ENCODE data around the gene FDX1. TPM values are rescaled to one million over a fixed set of nuclear protein-coding genes. Genes with fewer than 3 reads are reported as not detected.

Gene FDX1
- total RNA-seq, 1 donor from 2014 or later: 9.7 TPM

- Mint-ChIP-seq H3K4me1 (no peaks in the 10 kb centered on the region), H3K9me3 (no peaks in the 10 kb centered on the region), H3K27me3 (ENCODE audit: low read depth) (no peaks in the 10 kb centered on the region), H3K27ac (ENCODE audit: unreplicated experiment) (no peak overlapping the region), H3K36me3 (ENCODE audit: low read depth) (peaks cover 3% of the 10 kb centered on the region), H3K4me3 (no peak overlapping the region)
- TF ChIP-seq, protein P1, sequence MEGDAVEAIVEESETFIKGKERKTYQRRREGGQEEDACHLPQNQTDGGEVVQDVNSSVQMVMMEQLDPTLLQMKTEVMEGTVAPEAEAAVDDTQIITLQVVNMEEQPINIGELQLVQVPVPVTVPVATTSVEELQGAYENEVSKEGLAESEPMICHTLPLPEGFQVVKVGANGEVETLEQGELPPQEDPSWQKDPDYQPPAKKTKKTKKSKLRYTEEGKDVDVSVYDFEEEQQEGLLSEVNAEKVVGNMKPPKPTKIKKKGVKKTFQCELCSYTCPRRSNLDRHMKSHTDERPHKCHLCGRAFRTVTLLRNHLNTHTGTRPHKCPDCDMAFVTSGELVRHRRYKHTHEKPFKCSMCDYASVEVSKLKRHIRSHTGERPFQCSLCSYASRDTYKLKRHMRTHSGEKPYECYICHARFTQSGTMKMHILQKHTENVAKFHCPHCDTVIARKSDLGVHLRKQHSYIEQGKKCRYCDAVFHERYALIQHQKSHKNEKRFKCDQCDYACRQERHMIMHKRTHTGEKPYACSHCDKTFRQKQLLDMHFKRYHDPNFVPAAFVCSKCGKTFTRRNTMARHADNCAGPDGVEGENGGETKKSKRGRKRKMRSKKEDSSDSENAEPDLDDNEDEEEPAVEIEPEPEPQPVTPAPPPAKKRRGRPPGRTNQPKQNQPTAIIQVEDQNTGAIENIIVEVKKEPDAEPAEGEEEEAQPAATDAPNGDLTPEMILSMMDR (conservative IDR thresholded peaks at IDR 0.05): no peak
- DNase-seq (ENCODE audit: low read depth, low spot score): no peak
Measured at GRCh38 chr11:110473706-110474105, 44.0 kb downstream of the FDX1 start.

DNA sequence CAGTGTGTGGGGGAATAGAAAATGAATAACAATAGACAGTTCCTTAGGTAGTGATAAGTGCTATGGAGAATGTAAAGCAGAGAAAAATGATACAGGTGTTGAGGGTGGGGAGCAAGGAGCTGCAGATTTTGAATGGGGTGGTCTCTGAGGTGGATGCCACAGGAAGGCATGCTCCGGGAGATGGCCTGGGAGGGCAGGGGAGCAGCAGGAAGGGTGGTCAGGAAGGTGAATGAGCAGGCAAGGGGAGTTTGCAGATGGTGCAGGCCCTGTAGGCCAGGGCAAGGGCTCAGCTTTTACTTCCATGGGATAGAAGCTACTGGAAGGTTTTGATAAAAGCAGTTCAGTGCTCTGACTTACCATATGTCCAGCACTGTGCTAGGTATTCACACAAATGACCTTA is 44.8 kb downstream of the FDX1 start:
- DNase-seq (ENCODE audit: low read depth, low spot score): no peak
- TF ChIP-seq, protein P1 (conservative IDR thresholded peaks at IDR 0.05): no peak
- Mint-ChIP-seq H3K27ac (ENCODE audit: unreplicated experiment) (peak overlapping the region; percentile 40), H3K9me3 (no peaks in the 10 kb centered on the region), H3K36me3 (ENCODE audit: low read depth) (no peaks in the 10 kb centered on the region), H3K4me1 (peaks cover 3% of the 10 kb centered on the region), H3K27me3 (ENCODE audit: low read depth) (no peaks in the 10 kb centered on the region), H3K4me3 (no peak overlapping the region)

DNA sequence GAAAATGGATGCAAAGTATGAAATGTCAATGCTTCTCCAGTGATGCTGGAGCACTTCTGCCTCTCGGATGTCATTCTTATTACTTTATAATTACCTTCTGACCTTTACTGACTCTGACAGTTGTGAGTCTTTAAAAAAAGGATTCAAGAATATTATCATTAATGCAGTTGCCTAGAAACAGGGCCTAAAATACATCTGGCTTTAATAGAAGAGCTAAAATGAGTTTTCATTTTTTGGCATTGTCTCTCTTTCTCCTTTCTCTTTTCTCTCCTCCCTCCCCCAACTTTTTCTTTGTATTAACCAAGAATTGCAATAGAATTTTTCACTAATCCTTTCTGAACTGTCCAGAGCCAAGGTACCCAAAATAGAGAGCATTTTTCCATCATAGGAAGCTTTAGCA is 45.9 kb downstream of the FDX1 start:
- TF ChIP-seq, protein P1 (conservative IDR thresholded peaks at IDR 0.05): no peak
- Mint-ChIP-seq H3K4me3 (no peak overlapping the region), H3K9me3 (no peaks in the 10 kb centered on the region), H3K4me1 (peaks cover 3% of the 10 kb centered on the region), H3K27me3 (ENCODE audit: low read depth) (no peaks in the 10 kb centered on the region), H3K36me3 (ENCODE audit: low read depth) (no peaks in the 10 kb centered on the region), H3K27ac (ENCODE audit: unreplicated experiment) (no peak overlapping the region)
- no peak for DNase-seq (ENCODE audit: low read depth, low spot score)

GRCh38 chr11:110478410-110478809 is 48.7 kb downstream of the FDX1 start:
- H3K36me3 Mint-ChIP-seq (ENCODE audit: low read depth): no peaks in the 10 kb centered on the region
- TF ChIP-seq, protein P1 (conservative IDR thresholded peaks at IDR 0.05): peak; percentile 39
- no peaks in the 10 kb centered on the region for H3K27me3 Mint-ChIP-seq (ENCODE audit: low read depth)
- peaks cover 4% of the 10 kb centered on the region for H3K9me3 Mint-ChIP-seq
- no peak overlapping the region for H3K4me3 Mint-ChIP-seq
- peaks cover 3% of the 10 kb centered on the region for H3K4me1 Mint-ChIP-seq
- no peak overlapping the region for H3K27ac Mint-ChIP-seq (ENCODE audit: unreplicated experiment)
- peak; percentile 23 for DNase-seq (ENCODE audit: low read depth, low spot score)

- Mint-ChIP-seq H3K27ac (ENCODE audit: unreplicated experiment) (no peak overlapping the region), H3K27me3 (ENCODE audit: low read depth) (no peaks in the 10 kb centered on the region), H3K9me3 (peaks cover 4% of the 10 kb centered on the region), H3K36me3 (ENCODE audit: low read depth) (no peaks in the 10 kb centered on the region), H3K4me3 (no peak overlapping the region), H3K4me1 (peaks cover 3% of the 10 kb centered on the region)
- TF ChIP-seq, protein P1 (conservative IDR thresholded peaks at IDR 0.05): no peak
- no peak for DNase-seq (ENCODE audit: low read depth, low spot score)
Measured at GRCh38 chr11:110479108-110480101, 49.7 kb downstream of the FDX1 start.

Data from neural crest cell (in vitro differentiated cells).